ENCODE measurements around the gene ANKDD1A. TPM values are rescaled to one million over a fixed set of nuclear protein-coding genes. Genes with fewer than 3 reads are reported as not detected.

The ANKDD1A gene
- total RNA-seq, 2 experiments from 2014 or later = 9.1 to 9.5 TPM

DNA sequence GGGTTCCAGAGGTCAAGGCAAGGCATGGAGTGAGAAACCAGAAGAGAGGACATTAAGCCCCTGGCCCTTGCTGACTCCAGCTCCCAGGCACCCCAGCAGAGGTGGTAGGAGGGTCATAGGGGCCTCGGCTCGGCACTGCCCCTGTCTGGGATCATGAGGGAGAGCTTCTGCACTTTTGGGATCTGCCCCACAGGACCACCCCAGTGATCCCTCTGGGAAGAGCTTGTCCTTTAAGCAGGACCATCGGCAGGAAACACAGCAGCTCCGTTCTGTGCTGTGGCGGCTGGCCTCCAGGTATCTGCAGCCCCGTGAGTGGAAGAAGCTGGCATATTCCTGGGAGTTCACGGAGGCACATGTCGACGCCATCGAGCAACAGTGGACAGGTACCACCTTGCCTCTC lies 35.5 kb downstream of the ANKDD1A start:
- H3K4me3 Mint-ChIP-seq = no peak overlapping the region
- H3K27me3 Mint-ChIP-seq (ENCODE audit: low read depth) = no peaks in the 10 kb centered on the region
- no peaks in the 10 kb centered on the region for H3K36me3 Mint-ChIP-seq (ENCODE audit: low read depth)
- ATAC-seq = no peak
- ChIA-PET CTCF (no interaction called here), POLR2A (no interaction called here)
- H3K9me3 Mint-ChIP-seq (ENCODE audit: insufficient read depth) = no peaks in the 10 kb centered on the region
- DNase-seq = no peak
- H3K4me1 Mint-ChIP-seq (ENCODE audit: low read depth) = no peaks in the 10 kb centered on the region
- no peak overlapping the region for H3K27ac Mint-ChIP-seq

DNA sequence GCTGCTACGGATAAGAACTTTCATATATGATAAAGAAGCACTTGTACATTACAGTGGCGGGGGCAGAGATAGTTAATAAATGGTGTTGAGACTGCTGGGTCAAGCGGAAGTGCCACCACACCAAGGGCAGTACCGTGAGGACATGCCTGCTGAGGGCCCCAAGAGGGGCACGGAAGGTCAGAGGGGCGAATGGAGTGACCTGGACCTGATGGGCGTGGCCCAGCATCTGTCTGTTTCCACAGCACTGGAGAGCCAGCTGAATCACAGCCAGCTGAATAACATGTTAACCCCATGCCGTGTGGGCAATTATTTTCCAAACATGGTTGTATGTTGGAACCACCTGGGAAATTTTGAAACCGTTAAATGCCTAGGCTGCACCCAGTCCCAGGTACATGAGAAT lies 37.2 kb downstream of the ANKDD1A start:
- ATAC-seq = no peak
- Mint-ChIP-seq H3K4me1 (ENCODE audit: low read depth) (no peaks in the 10 kb centered on the region), H3K9me3 (ENCODE audit: insufficient read depth) (no peaks in the 10 kb centered on the region), H3K27me3 (ENCODE audit: low read depth) (no peaks in the 10 kb centered on the region), H3K36me3 (ENCODE audit: low read depth) (no peaks in the 10 kb centered on the region), H3K4me3 (no peak overlapping the region), H3K27ac (no peak overlapping the region)
- DNase-seq = no peak
- ChIA-PET CTCF (no interaction called here), POLR2A (no interaction called here)

DNA sequence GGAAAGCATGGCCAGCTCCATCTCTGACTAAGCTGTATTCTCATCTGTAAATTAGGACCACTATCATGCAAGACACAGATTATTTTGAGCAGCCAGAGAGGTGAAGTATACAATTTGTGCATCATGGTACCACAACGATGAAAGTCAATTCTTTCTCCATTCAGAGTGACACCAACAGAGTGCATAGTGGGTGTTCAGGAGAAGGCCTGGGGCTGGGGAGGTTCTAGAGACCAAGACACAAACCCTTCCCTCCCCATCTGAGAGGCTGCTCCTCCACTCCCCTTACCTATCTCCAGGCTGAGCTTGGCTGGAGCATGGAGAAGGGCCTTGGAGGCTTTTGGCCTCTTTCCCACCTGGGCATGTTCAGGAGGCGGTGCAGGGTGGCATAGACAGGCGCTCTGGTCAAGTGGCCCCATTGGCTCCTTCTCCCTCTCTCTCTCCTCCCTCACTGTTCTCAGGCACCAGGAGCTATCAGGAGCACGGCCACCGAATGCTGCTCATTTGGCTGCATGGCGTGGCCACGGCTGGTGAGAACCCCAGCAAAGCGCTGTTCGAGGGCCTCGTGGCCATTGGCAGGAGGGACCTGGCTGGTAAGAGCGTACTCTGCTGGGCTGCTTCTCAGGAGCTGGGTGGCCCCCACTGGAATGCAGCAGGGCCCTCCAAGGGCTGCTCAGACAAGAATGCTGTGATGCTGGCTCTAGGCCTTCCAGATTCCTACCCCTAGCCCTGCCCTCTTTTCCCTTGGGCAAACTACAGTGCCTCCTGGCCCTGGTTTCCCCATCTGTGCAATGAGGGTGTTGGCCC lies 37.9 kb downstream of the ANKDD1A start:
- H3K27me3 Mint-ChIP-seq (ENCODE audit: low read depth) = no peaks in the 10 kb centered on the region
- ATAC-seq (no peak), DNase-seq (no peak)
- ChIA-PET CTCF (interaction anchor here (1.4 kb wide), 1 partner anchor 13 kb away, joined by 3 read pairs; no protein-coding TSS in a partner anchor), POLR2A (no interaction called here)
- no peak overlapping the region for H3K4me3 Mint-ChIP-seq
- no peaks in the 10 kb centered on the region for H3K9me3 Mint-ChIP-seq (ENCODE audit: insufficient read depth)
- no peaks in the 10 kb centered on the region for H3K4me1 Mint-ChIP-seq (ENCODE audit: low read depth)
- no peaks in the 10 kb centered on the region for H3K36me3 Mint-ChIP-seq (ENCODE audit: low read depth)
- no peak overlapping the region for H3K27ac Mint-ChIP-seq

DNA sequence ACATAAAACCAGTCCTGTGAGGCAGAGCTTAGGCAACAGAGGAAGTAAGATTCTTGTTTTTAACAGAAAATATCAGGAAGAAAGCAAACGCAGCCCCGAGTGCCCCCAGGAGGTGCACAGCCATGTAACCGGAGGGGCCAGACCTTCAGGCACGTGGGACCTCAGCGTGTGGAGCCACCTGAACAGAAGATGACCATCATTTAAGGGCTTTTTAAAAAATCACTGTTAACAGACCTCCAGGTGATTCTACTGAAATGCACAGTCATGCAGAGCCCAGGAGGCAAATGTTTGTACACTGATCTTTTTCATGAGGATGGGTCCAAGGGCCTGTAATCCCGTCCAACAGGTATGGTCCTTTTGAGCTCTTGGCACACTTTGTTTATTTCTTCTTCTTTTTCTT lies 39.2 kb downstream of the ANKDD1A start:
- CTCF ChIA-PET = interaction anchor here (1.4 kb wide), 1 partner anchor 11 kb away, joined by 3 read pairs; no protein-coding TSS in a partner anchor
- H3K4me3 Mint-ChIP-seq = no peak overlapping the region
- no peaks in the 10 kb centered on the region for H3K27me3 Mint-ChIP-seq (ENCODE audit: low read depth)
- POLR2A ChIA-PET = no interaction called here
- H3K27ac Mint-ChIP-seq = peak overlapping the region; percentile 20
- no peaks in the 10 kb centered on the region for H3K4me1 Mint-ChIP-seq (ENCODE audit: low read depth)
- H3K36me3 Mint-ChIP-seq (ENCODE audit: low read depth) = peaks cover 7% of the 10 kb centered on the region
- no peaks in the 10 kb centered on the region for H3K9me3 Mint-ChIP-seq (ENCODE audit: insufficient read depth)
- DNase-seq = no peak
- no peak for ATAC-seq

DNA sequence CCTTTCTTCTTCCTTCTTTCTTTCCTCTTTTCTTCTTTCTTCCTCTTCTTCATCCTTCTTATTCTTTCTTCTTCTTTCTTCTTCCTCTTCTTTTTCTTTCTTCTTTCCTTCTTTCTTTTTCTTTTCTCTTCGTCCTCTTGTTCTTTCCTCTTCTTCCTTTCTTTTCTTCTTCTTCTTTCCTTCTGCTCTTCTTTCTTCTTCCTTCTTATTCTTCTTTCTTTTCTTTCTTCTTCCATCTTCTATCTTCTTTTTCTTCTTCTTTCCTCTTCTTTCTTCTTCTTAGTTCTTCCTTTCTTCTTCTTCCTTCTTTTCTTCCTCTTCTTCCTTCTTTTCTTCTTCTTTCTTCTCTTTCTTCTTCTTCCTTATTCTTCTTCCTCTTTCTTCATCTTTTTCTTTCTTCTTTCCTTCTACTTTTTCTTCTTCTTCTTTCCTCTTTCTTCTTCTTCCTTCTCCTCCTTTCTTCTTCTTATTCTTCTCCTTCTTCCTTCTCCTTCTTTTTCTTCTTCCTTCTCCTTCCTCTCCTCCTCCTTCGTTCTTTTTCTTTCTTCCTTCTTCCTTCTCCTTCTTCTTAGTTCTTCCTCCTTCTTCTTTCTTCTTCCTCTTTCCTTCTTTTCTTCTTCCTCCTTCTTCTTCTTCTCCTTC lies 40.2 kb downstream of the ANKDD1A start:
- POLR2A ChIA-PET = no interaction called here
- peak overlapping the region; percentile 42 for H3K27ac Mint-ChIP-seq
- ATAC-seq (no peak), DNase-seq (no peak)
- no peaks in the 10 kb centered on the region for H3K9me3 Mint-ChIP-seq (ENCODE audit: insufficient read depth)
- H3K4me1 Mint-ChIP-seq (ENCODE audit: low read depth) = no peaks in the 10 kb centered on the region
- peaks cover 7% of the 10 kb centered on the region for H3K36me3 Mint-ChIP-seq (ENCODE audit: low read depth)
- CTCF ChIA-PET = no interaction called here
- H3K4me3 Mint-ChIP-seq = no peak overlapping the region
- no peaks in the 10 kb centered on the region for H3K27me3 Mint-ChIP-seq (ENCODE audit: low read depth)

DNA sequence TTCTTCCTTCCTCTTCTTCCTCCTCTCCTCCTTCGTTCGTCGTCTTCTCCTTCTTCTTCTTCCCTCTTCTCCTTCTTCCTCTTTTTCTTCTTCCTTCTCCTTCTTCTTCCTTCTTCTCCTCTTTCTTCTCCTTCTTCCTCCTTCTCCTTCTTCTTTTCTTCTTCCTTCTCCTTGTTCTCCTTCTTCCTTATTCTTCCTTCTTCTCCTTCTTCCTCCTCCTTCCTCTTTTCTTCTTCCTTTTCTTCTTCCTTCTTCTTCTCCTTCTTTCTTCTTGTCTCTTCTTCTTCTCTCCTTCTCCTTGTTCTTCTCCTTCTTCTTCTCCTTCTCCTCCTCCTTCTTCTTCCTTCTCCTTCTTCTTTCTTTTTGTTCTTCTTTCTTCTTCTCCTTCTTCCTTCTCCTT lies 42.7 kb downstream of the ANKDD1A start:
- ATAC-seq = no peak
- POLR2A ChIA-PET = no interaction called here
- H3K4me1 Mint-ChIP-seq (ENCODE audit: low read depth) = no peaks in the 10 kb centered on the region

DNA sequence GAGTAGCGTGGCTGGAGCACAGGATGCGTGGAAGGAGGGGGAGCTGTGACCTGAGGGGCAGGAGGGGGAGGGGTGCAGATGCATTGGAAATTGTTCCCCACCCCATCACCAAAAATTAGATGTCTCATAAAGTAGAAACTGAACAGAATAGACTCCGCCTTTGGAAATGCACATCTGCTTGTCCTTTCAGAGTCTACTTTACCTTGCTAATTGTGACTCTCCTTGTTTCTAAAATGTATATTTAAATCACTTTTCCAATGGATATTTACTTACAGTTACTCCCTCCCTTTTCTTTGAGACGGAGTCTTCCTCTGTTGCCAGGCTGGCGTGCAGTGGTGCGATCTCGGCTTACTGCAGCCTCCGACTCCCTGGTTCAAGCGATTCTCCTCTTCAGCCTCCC lies 47.4 kb downstream of the ANKDD1A start:
- Mint-ChIP-seq H3K9me3 (ENCODE audit: insufficient read depth) (no peaks in the 10 kb centered on the region), H3K36me3 (ENCODE audit: low read depth) (peaks cover 47% of the 10 kb centered on the region), H3K27me3 (ENCODE audit: low read depth) (no peaks in the 10 kb centered on the region), H3K4me1 (ENCODE audit: low read depth) (peaks cover 4% of the 10 kb centered on the region), H3K4me3 (no peak overlapping the region), H3K27ac (no peak overlapping the region)
- DNase-seq (no peak), ATAC-seq (no peak)
- CTCF ChIA-PET = interaction anchor here (1.6 kb wide), 1 partner anchor 228 kb away, joined by 3 read pairs; no protein-coding TSS in a partner anchor
- POLR2A ChIA-PET = no interaction called here

More for the DNA sequence above, 42.7 kb downstream of the ANKDD1A start:
- no peak for DNase-seq
- peaks cover 13% of the 10 kb centered on the region for H3K36me3 Mint-ChIP-seq (ENCODE audit: low read depth)
- CTCF ChIA-PET = no interaction called here
- no peak overlapping the region for H3K4me3 Mint-ChIP-seq
- H3K27ac Mint-ChIP-seq = no peak overlapping the region
- H3K9me3 Mint-ChIP-seq (ENCODE audit: insufficient read depth) = no peaks in the 10 kb centered on the region
- H3K27me3 Mint-ChIP-seq (ENCODE audit: low read depth) = no peaks in the 10 kb centered on the region

DNA sequence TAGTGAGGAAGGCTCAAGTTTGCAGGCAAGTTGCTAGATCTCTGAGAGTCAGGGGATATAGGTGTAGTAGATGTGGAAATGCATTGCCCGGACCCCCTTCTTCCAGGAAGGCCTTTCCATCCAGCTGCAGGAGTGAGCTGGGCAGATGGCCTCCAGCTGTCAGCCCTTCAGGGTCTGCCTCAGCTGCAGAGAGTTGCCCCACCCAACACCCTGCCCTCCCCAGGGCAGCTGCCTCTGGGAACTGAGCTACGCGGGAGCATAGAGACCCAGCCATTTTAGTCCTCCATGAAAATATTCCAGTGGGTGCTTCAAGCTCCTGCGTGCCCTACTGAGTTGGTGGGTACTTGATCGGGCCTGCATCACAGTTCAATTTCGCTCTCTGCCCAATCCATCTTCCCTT lies 48.5 kb downstream of the ANKDD1A start:
- Mint-ChIP-seq H3K27me3 (ENCODE audit: low read depth) (no peaks in the 10 kb centered on the region), H3K9me3 (ENCODE audit: insufficient read depth) (no peaks in the 10 kb centered on the region), H3K36me3 (ENCODE audit: low read depth) (peaks cover 51% of the 10 kb centered on the region), H3K4me1 (ENCODE audit: low read depth) (peaks cover 4% of the 10 kb centered on the region), H3K4me3 (no peak overlapping the region), H3K27ac (no peak overlapping the region)
- ChIA-PET POLR2A (no interaction called here), CTCF (no interaction called here)
- DNase-seq = no peak
- no peak for ATAC-seq

DNA sequence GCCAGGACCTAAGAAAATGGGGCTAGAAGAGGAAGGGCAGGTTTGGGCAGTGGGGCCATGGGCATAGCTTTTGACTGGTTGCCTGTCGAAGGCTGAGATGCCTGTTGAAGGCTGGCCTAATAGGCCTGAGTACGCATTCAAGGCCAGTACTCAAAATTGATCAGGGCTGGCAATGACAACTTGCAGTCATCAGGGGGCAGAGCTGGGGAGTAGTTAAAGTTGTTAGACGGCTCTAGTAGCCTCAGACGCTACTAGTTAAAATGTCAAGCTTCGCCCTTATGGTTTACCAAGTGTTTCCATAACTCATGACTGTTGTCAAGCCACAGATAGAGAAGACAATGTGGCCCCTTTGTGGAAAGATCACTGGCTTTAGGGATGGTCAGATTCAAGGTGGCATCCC lies 49.3 kb downstream of the ANKDD1A start:
- peaks cover 48% of the 10 kb centered on the region for H3K36me3 Mint-ChIP-seq (ENCODE audit: low read depth)

DNA sequence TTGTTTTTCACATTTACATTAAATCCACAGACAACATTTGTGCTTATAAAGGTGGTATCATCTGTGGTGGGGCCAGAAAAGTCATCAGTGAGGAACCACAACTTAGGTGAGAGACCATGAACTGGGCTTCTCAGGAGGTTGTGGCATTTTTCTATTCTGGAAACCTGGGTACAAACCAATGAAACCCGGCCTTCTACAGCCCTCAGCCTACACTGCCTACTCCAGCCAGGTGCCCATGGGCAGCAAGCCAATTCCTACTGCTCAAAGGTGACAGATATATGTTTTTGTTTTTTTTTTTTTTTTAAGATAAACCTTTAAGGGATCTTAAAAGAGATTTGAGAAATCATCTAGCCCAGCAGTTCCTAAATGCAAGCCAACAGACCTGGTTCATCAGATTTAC lies 57.7 kb downstream of the ANKDD1A start:
- peaks cover 27% of the 10 kb centered on the region for H3K36me3 Mint-ChIP-seq (ENCODE audit: low read depth)
- CTCF ChIA-PET = no interaction called here

More for the DNA sequence above, 49.3 kb downstream of the ANKDD1A start:
- Mint-ChIP-seq H3K27ac (peak overlapping the region; percentile 6), H3K4me3 (no peak overlapping the region), H3K9me3 (ENCODE audit: insufficient read depth) (no peaks in the 10 kb centered on the region), H3K27me3 (ENCODE audit: low read depth) (no peaks in the 10 kb centered on the region), H3K4me1 (ENCODE audit: low read depth) (peaks cover 4% of the 10 kb centered on the region)
- ChIA-PET POLR2A (no interaction called here), CTCF (no interaction called here)
- ATAC-seq = no peak
- DNase-seq = no peak

DNA sequence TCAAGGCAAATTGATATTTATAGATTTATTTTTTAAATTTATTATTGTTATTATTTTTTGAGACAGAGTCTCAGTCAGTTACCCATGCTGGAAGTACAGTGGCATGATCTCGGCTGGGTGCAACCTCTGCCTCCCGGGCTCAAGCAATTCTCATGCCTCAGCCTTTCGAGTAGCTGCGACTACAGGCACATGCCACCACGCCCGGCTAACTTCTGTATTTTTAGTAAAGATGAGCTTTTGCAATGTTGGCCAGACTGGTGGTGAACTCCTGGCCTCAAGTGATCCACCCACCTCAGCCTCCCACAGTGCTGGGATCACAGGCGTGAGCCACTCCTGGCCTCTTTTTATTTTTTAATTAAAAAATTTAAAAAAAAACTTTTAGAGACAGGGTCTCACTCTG lies 59.0 kb downstream of the ANKDD1A start:
- Mint-ChIP-seq H3K27ac (no peak overlapping the region), H3K4me3 (no peak overlapping the region), H3K4me1 (ENCODE audit: low read depth) (peaks cover 5% of the 10 kb centered on the region), H3K36me3 (ENCODE audit: low read depth) (peaks cover 28% of the 10 kb centered on the region), H3K27me3 (ENCODE audit: low read depth) (no peaks in the 10 kb centered on the region), H3K9me3 (ENCODE audit: insufficient read depth) (no peaks in the 10 kb centered on the region)
- ChIA-PET POLR2A (no interaction called here), CTCF (interaction anchor here (1.6 kb wide), 1 partner anchor 11 kb away, joined by 3 read pairs; no protein-coding TSS in a partner anchor)
- ATAC-seq (no peak), DNase-seq (no peak)

More for the DNA sequence above, 57.7 kb downstream of the ANKDD1A start:
- POLR2A ChIA-PET = no interaction called here
- Mint-ChIP-seq H3K4me3 (no peak overlapping the region), H3K9me3 (ENCODE audit: insufficient read depth) (no peaks in the 10 kb centered on the region), H3K27me3 (ENCODE audit: low read depth) (no peaks in the 10 kb centered on the region), H3K4me1 (ENCODE audit: low read depth) (no peaks in the 10 kb centered on the region), H3K27ac (no peak overlapping the region)
- DNase-seq = peak; percentile 6
- ATAC-seq = no peak

DNA sequence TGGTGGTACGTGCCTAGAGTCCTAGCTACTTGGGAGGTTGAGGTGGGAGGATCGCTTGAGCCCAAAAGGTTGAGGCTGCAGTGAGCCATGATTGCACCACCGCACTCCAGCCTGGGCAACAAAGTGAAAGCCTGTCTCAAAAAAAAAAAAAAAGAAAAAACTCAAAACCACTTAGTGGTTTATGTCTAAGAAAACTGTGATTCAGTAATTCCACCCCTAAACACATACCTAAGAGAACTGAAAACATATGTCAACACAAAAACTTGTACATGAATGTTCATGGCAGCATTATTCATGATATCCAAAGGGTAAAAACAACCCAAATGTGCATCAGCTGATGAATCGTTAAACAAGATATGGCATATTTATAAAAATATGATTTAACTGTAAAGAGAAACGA lies 63.7 kb downstream of the ANKDD1A start:
- no peak for ATAC-seq
- Mint-ChIP-seq H3K36me3 (ENCODE audit: low read depth) (peaks cover 35% of the 10 kb centered on the region), H3K27ac (no peak overlapping the region), H3K4me1 (ENCODE audit: low read depth) (peaks cover 5% of the 10 kb centered on the region), H3K4me3 (no peak overlapping the region), H3K27me3 (ENCODE audit: low read depth) (no peaks in the 10 kb centered on the region), H3K9me3 (ENCODE audit: insufficient read depth) (no peaks in the 10 kb centered on the region)
- ChIA-PET POLR2A (no interaction called here), CTCF (no interaction called here)
- DNase-seq = no peak
